Measurements from ENCODE around the gene ADAMTS16.

The ADAMTS16 gene

DNA sequence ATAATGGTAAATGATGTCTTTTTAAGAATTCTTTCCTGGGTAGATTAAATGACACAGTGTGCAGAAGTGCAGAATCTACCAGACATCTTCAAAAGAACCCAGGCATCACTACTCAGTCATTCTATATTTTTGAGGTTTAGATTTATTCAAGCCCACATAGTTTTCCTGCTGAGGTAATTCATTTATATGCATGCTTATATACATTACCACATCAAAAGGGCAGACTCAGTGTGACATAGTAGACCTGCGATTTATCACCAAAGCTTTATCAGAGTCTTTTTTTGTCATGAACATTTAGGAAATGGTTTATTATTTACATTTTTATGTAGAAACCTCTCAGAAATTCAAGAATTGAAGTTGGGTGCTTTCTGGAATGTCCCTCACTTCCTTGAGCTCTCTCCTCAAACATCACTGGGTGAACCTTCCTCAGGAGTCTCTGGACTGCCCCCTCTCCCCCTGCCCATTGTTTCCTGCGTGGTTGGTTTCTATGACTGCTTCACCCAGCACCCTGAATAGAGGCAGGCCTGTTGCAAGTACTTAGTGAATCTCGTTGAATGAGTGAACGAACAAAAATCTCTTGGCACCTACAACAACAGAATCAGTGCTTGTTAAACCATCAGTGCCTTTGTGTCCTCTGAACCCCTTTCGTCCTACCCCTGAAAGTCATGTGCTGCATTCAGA lies 42.5 kb downstream of the ADAMTS16 start:
- TF ChIP-seq, protein P1, sequence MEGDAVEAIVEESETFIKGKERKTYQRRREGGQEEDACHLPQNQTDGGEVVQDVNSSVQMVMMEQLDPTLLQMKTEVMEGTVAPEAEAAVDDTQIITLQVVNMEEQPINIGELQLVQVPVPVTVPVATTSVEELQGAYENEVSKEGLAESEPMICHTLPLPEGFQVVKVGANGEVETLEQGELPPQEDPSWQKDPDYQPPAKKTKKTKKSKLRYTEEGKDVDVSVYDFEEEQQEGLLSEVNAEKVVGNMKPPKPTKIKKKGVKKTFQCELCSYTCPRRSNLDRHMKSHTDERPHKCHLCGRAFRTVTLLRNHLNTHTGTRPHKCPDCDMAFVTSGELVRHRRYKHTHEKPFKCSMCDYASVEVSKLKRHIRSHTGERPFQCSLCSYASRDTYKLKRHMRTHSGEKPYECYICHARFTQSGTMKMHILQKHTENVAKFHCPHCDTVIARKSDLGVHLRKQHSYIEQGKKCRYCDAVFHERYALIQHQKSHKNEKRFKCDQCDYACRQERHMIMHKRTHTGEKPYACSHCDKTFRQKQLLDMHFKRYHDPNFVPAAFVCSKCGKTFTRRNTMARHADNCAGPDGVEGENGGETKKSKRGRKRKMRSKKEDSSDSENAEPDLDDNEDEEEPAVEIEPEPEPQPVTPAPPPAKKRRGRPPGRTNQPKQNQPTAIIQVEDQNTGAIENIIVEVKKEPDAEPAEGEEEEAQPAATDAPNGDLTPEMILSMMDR (IDR thresholded peaks at IDR 0.05; ENCODE audit: insufficient read depth, low read depth, low read length, missing control alignments): no peak

DNA sequence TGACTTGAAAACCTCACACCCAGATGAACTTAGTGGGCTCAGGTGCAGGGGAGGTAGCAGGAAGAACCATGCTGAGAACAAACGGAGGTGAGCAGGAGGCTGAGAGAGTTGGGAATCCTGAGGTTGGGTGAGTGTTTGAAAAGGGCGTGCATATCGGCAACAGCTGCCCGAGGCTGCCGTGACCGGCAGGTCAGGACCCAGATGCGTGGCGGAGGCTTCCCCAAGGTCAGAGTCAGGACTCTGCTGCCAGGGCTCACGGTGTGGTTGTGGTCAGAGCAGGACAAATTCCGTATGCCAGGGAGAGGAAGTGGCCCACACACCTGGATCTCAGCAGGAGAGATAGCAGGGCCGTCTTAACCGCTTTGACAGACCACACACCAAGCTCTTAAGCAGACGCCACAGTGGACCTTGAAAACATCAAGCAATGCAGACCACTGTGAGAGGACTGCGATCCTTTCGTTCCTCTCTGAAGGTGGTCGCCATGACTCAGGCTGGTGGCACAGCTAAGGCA lies 43.1 kb downstream of the ADAMTS16 start:
- DNase-seq (ENCODE audit: low read depth): no peak
- TF ChIP-seq, protein P1 (IDR thresholded peaks at IDR 0.05; ENCODE audit: insufficient read depth, low read depth, low read length, missing control alignments): no peak
- no peak overlapping the region for H3K4me3 ChIP-seq (ENCODE audit: low read depth, low read length)

More for the DNA sequence above, 42.5 kb downstream of the ADAMTS16 start:
- H3K4me3 ChIP-seq (ENCODE audit: low read depth, low read length): no peak overlapping the region
- DNase-seq (ENCODE audit: low read depth): no peak

DNA sequence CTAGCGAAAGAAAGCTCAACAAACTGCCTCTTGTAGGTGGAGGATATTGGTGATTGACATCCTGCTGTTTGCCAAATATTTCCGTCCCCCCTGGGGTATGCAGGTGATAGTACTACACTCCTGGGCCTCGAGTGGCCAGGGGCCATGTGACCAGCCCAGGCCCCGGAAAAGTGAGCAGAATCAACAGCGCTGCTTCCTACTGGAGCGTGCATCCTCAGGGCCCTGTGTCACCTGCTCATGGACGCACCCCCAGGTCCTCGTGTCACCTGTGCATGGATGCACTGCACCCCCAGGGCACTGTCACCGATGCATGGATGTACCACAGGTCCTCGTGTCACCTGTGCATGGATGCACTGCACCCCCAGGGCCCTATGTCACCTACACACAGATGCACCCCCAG lies 43.8 kb downstream of the ADAMTS16 start:
- TF ChIP-seq, protein P1 (IDR thresholded peaks at IDR 0.05; ENCODE audit: insufficient read depth, low read depth, low read length, missing control alignments): no peak
- H3K4me3 ChIP-seq (ENCODE audit: low read depth, low read length): no peak overlapping the region
- no peak for DNase-seq (ENCODE audit: low read depth)

DNA sequence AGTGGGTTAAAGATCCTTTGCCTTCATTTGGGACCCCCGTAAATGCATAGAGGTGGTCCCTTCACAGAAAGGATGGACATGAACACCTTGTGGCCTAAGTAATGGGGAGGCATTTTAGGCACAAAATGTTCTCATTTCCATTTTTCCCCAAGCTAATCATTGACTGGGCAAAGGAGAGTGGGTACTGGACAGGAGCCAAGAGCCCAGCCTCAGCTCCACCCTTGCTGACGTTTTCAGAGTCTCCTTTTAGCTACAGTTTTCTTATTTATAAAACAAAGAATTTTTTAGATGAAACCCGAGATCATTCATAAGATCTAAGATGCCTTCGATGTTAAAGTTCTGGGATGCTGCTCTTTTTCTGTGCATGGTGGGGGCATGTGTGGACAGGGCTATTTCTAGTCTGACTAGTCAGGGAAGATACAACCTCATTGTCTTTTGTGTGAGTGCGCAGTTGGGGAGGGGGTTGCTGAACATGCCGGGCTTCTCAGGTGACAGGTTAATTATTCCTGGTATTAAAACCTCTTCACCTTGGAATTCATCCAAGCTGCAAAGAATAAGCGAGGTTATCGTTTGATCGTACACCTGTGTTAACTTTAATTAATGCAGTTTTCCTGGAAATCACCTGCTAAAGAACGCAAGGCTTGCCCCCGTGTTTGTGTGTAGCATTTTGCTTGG lies 48.4 kb downstream of the ADAMTS16 start:
- no peak for DNase-seq (ENCODE audit: low read depth)
- TF ChIP-seq, protein P1 (IDR thresholded peaks at IDR 0.05; ENCODE audit: insufficient read depth, low read depth, low read length, missing control alignments): no peak
- no peak overlapping the region for H3K4me3 ChIP-seq (ENCODE audit: low read depth, low read length)

DNA sequence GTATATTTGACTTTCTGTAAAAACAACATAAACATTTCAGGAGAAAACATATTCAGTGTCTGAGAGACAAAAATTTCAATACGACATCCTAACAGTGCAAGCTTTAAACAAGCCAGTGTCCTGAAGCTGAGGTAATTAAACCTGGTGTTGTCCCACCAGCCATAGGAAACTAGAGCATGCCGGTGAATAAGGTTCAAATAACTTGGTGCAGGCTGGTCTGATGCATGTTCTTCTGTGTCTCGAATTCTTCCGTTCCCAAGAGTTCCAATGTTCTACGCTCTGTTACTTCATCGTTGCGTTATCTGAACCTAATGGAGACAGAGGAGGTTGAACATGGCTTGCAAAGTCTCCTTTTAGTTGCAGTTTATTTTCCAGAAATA lies 48.9 kb downstream of the ADAMTS16 start:
- no peak overlapping the region for H3K4me3 ChIP-seq (ENCODE audit: low read depth, low read length)
- DNase-seq (ENCODE audit: low read depth): no peak
- TF ChIP-seq, protein P1 (IDR thresholded peaks at IDR 0.05; ENCODE audit: insufficient read depth, low read depth, low read length, missing control alignments): no peak

DNA sequence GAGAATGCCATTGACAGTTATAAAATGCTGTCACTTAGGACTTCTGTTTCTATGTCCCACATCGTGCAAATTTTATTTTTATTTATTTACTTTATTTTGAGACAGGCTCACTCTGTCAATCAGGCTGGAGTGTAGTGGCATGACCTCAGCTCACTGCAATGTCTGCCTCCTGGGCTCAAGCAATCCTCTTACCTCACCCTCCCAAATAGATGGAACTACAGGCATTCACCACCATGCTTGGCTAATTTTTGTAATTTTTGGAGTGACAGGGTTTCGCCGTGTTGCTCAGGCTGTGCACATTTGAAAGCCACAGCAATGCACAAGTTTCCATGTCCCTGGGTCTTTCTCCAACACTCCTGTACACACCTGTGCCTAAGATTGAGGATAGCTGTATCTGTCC lies 51.8 kb downstream of the ADAMTS16 start:
- TF ChIP-seq, protein P1 (IDR thresholded peaks at IDR 0.05; ENCODE audit: insufficient read depth, low read depth, low read length, missing control alignments): no peak
- H3K4me3 ChIP-seq (ENCODE audit: low read depth, low read length): no peak overlapping the region
- no peak for DNase-seq (ENCODE audit: low read depth)
